NCI-H1930 (cell line): Measurements from ENCODE around the gene GALNT14.

ENCODE experiments used
- DNase-seq, 2 experiments: peaks; one replicate each; lab custom pipeline; 2025; lab: John Stamatoyannopoulos, UW

Gene GALNT14

GRCh38 chr2:30974092-30974491, 164.1 kb downstream of the GALNT14 start:
- no peak for DNase-seq

DNA sequence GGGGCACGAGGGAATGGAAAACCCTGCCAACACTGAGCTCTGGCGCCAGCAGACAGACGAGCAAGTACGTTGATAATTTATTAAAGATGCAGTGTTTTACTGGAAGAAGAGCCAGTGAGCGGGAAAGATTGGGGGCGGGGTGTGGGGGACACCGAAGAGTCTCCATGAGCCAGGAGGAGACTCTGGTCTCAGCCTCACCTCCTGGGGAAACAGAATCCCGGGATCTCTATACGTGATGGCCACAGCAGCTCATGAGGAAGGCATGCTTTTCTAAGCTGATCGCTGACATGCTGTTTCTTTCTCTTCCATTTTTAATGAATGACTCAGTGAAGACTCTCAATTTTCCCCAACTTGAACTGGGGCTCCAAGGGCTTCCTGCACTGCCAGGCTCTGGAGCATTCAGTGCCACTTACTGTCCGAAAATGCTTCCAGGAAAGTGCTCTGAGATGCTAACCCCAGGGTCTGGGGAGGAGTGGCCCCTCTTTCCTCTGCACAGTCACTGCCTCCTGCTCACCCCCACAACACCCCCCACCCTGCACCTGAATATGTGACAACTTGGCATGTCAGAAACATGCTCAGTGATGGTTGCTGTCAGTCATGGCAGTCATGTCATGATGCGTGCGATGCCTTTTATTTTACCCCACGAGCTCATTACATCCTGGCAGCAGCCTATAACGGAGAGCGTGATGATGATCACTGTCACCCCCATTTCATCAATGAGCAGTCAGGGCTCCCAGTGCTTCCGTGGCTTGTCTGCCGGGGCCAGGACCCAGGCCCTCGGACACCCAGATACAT, 166.8 kb downstream of the GALNT14 start:
- DNase-seq: no peak

DNA sequence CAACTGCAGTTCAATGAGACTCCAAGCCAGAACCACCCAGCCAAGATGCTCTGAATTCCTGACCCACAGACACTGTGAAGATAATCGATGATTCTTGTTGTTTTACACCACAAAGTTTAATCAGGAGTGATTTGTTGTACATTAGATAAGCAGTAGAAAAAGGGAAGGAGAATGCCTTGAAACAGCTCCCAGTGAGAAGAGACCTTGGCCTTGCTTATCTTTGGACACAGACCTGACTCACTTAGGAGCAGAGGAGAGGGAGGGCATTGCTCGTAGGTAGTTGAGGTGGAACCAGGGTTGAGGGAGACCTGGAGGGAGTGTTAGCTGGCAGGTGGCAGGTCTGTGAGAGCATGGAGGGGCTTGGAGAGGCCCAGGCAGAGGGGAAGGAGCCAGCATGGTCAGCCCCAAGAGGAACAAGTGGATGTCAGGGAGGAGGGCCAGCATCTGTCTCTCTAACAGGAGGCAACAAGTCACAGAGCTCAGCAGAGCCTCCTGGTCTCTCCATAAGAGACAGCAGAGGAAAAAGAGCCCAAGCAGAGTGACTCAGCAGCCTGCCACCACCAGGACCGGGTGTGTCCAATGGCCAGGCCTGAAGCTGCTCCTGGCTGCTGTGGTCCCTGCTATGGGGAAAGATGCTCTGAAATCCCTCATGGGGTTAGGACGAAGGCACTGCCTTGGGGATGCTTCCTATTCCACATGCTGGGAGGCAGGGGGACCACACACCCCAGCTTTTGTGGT, 169.4 kb downstream of the GALNT14 start:
- DNase-seq: no peak

- DNase-seq: no peak
Measured at GRCh38 chr2:30966786-30967185, 171.5 kb downstream of the GALNT14 start.

DNA sequence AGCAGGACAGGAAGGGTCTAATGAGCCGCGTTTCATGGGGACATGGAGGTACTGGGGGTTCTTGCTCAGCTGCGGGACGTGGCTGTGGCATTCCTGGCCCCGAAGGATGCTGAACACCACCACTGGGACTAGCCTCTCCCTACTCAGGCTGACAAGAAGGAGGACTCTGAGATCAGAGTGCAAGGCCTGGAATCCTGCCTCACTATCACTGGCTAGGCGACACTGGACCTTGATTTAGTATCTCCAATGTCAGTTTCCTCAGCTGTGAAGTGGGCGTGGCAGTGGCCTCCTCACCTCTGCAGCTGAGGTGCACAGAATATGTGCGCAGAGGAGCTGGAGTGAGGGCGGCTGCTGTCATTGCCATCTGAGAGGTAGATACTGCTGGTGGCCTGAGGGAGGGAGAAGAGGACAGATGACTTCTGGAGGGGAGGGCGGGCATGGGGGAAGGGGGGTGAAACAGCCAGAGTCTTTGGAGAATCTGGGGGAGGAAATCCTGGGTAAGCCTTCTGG, 173.2 kb downstream of the GALNT14 start:
- no peak for DNase-seq

DNA sequence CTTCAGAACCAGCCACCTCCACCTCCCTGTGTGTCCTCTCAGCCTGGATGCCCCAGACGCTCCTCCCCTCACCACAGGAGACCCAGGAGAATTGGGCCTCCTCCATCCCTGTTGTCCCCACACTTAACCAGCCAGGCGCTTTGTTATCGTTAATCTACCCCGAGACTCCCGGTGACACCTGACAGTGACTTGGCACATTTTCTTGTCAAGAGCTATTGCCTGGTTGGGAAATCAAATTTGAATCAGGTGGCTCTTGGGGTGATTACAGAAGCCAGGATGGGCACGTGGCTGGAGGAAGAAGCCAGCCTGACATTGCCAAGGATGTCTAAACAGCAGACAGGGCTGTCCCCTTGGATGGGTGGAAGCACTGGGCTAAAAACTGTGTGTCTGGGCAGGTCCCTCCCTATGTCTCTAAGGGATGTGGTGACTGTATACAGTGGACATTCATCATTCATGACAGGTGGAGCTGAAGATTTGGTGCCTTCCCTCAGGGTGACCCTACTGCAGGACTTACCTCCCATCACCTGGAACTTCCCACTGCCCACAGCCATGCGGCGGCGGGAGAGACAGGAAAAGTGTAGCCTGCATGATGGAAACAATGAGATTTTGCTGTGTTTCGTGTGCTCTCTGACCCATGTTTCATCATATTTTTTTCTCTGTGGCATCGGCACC, 173.8 kb downstream of the GALNT14 start:
- DNase-seq: no peak

- DNase-seq: no peak
Measured at GRCh38 chr2:30963184-30963583, 175.1 kb downstream of the GALNT14 start.

GRCh38 chr2:30960213-30960612, 178.0 kb downstream of the GALNT14 start:
- no peak for DNase-seq

DNA sequence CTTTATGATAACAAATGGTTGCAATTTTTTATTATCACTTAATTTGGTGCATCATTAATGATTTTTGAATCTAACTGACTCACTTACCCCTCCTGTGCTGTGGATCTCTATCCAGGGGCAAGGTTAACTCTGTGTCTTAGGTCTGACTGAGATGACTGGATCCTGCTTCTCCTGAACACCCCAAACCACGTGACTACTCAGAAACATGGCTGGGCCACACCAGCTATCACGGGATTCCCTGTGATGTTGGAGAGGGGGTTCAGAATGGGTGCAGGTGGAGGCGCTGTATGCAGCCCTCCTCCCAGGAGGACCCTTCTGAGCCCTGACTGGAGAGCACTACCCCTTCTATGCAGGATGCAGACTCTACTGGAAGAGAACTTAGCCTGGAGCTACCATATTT, 178.6 kb downstream of the GALNT14 start:
- no peak for DNase-seq

GRCh38 chr2:30958918-30959265, 179.3 kb downstream of the GALNT14 start:
- no peak for DNase-seq

- no peak for DNase-seq
Measured at GRCh38 chr2:30958193-30958917, 179.9 kb downstream of the GALNT14 start.

DNA sequence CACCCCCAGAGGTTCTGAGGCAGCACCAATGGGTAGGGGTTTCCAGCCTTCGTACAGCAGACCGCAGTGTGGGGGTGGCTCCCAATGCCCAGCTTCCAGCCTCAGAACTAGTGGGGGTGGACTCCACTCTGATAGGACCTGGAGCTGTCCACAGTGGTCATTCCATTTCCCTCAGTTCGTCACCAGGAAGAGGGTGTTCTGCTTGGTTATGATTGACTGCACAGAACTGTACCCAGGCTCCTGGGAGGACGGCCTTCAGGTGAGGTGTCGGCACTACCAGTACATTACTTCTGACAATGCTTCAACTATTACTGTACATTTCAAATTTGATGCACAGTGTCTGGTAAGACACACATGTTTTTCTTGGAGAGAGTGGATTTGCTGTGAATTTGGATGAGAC, 180.6 kb downstream of the GALNT14 start:
- no peak for DNase-seq

DNA sequence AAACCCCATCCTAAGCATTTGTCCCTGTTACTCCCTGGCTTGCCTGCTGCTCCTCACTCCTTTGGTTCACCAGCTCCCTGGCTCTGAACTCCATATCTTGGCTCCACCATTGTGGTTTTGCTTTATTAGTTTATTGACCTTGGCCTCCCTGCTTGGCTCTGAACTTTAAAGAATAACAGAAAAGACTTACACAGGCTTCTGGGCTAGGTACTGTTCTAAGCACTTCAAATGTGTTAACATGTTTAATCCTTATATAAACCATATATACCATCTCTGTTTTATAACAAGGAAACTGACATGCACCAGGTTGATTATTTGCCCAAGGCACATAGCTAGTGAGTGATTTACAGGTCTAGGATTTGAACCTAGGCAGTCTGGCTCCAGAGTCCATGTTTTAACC, 181.2 kb downstream of the GALNT14 start:
- DNase-seq: no peak

- DNase-seq: no peak
Measured at GRCh38 chr2:30955516-30956132, 182.6 kb downstream of the GALNT14 start.

DNA sequence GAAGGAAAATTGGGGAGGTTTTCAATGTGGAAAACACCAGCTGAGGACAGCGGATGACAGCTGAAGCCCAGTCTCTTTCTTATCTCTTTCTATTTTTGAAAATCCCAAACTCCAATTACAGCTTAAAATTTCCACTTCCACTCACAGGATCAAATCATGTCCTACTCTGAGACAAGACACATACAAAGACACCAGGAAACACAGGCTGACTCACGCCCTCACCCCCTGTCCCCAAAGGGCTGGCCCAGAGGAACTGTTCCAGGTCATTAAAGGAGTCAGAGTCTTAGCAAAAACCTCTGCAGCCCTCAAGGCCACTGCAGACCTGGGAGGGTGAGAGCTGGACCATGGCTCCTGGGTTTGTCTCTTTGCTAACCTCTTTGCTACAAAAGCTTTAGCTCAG, 187.9 kb downstream of the GALNT14 start:
- no peak for DNase-seq

- no peak for DNase-seq
Measured at GRCh38 chr2:30949435-30949834, 188.8 kb downstream of the GALNT14 start.

GRCh38 chr2:30948857-30949256, 189.4 kb downstream of the GALNT14 start:
- no peak for DNase-seq

- no peak for DNase-seq
Measured at GRCh38 chr2:30948130-30948529, 190.1 kb downstream of the GALNT14 start.

GRCh38 chr2:30947686-30948085, 190.6 kb downstream of the GALNT14 start:
- no peak for DNase-seq

DNA sequence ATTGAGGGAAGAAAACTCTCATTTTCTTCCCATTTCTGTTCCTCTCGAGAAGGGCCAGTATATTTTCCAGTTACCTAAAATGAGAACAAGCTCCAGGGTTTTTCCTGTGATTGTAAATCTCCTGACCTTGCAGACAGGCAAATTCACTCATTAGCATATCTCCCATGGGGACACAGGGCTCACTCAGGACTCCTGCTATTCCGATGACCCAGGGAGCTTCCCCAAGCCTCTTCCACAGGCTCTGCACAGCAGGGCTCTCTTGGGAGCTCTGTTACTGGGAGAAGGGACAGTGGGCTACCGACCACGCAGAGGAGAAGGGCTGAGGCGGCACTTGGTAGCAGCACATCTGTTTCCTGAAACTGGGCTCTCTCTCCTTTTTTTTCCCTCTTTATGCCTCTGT, 195.8 kb downstream of the GALNT14 start:
- DNase-seq: no peak

DNA sequence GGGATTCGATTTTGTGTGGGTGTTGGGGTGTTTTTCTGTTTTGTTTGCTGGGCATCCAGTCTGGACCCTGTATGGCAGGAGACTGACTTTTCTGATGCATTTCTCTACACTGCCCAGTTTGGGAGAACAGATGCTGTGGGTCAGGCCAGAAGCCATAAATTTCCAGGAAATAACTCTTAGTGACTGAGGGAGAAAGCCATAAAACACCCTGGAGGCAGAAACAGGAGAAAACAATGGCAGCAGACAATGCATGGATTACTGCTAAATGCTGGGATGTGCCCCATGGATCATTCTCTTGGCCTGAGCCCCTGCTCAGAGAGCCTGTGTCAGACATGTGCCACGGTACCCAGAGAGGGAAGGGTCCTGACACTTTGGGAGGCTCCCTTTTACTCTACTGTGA, 197.4 kb downstream of the GALNT14 start:
- DNase-seq: no peak

DNA sequence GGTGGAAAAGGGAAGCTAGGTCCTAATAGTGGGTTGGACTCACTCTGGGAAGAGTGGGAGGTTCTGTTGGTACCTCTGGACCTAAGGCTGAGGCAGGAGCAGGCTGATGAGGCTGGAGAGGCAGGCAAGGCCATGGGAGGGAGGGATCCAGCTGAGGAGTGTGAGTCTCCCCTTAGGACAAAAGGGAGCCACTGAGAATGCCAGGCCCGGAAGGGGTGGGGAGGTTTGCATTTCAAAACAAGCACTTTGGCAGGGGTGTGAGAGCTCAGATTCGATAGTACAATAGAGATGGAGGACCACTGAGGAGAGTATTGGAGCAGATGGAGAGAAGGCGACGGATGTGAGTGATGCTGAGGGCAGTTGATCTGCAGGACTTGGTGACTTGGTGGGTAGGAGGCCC, 198.9 kb downstream of the GALNT14 start:
- DNase-seq: no peak
